Endothelial cell of umbilical vein (primary cell): ENCODE results near the gene OCA2. TPM values are rescaled to one million over a fixed set of nuclear protein-coding genes. Genes with fewer than 3 reads are reported as not detected.

ENCODE experiments used
- BruUV-seq: library from RNA; stranded (reverse); fragments of 400-500 nt; replicated peaks from 2 replicates; lab custom pipeline; 2021; lab: Mats Ljungman, UMichigan
- CTCF ChIA-PET: fragments of 300-600, 350-600 bp; sonication (Branson Sonifier 250); formaldehyde crosslinking; loops from one replicate; lab custom pipeline; 2021; ENCODE audit warnings: antibody characterized with exemption, inconsistent platforms; lab: Charles Lee
- POLR2A ChIA-PET: fragments of 300-600, 350-600 bp; sonication (Branson Sonifier 250); formaldehyde crosslinking; loops from one replicate; lab custom pipeline; 2021; ENCODE audit warnings: antibody characterized with exemption, inconsistent platforms; lab: Charles Lee
- DNase-seq: peaks from one replicate; pipeline ENCODE4 v3.0.0-alpha.2; 2011; ENCODE audit warnings: low read depth, low spot score
- FAIRE-seq: peaks from 2 replicates; lab custom pipeline; 2011; peaks lifted over from hg19 to GRCh38; lab: Jason Lieb, UNC
- H2AFZ ChIP-seq: 2 replicates; pipeline ENCODE4 v1.6.0; 2012; ENCODE audit warnings: low read depth, low read length, control low read depth, inconsistent platforms
- H3K27ac ChIP-seq: 2 replicates; pipeline ENCODE4 v1.5.1; 2011; ENCODE audit warnings: low read depth, mild to moderate bottlenecking, control low read depth, low read length, moderate library complexity; ENCODE audit not compliant: insufficient read depth
- H3K27me3 ChIP-seq, 2 experiments: 2 replicates each; pipeline versions ENCODE4 v1.6.0 to v1.6.1; 2011; ENCODE audit warnings: low read length in 2 of 2, mixed read lengths in 1 of 2; ENCODE audit not compliant: control insufficient read depth in 2 of 2, insufficient read depth in 2 of 2
- H3K36me3 ChIP-seq, 2 experiments: 2 replicates in 1 of 2; 3 replicates in 1 of 2; pipeline ENCODE4 v1.5.1; 2011; ENCODE audit warnings: low read length in 2 of 2, mild to moderate bottlenecking in 1 of 2, moderate library complexity in 1 of 2; ENCODE audit not compliant: control insufficient read depth in 2 of 2, insufficient read depth in 2 of 2; ENCODE audit errors: extremely low read depth in 1 of 2
- H3K4me1 ChIP-seq: 3 replicates; pipeline ENCODE4 v1.5.1; 2011; ENCODE audit warnings: mild to moderate bottlenecking, low read length; ENCODE audit not compliant: control insufficient read depth, insufficient read depth; ENCODE audit errors: extremely low read depth
- H3K4me2 ChIP-seq: 2 replicates; pipeline ENCODE4 v1.6.1; 2011; ENCODE audit warnings: low read length, control low read depth, mixed read lengths; ENCODE audit not compliant: insufficient read depth
- H3K4me3 ChIP-seq, 3 experiments: fragments of 200-600 bp in 1 of 3; sonication (generic), shearing (Covaris generic) in 1 of 3; replicated peaks in 1 of 3; 2 replicates each; pipeline ENCODE4 v1.5.1; 2011 to 2016; ENCODE audit warnings: control low read depth in 3 of 3, low read length in 3 of 3, mild to moderate bottlenecking in 2 of 3, inconsistent platforms in 1 of 3, low read depth in 1 of 3, moderate library complexity in 1 of 3; ENCODE audit not compliant: insufficient read depth in 1 of 3
- H3K79me2 ChIP-seq: 2 replicates; pipeline ENCODE4 v1.6.0; 2012; ENCODE audit warnings: low read length, inconsistent platforms; ENCODE audit not compliant: control insufficient read depth, insufficient read depth
- H3K9ac ChIP-seq: replicated peaks from 2 replicates; pipeline ENCODE3; 2011; ENCODE audit warnings: low read length, control low read depth; ENCODE audit not compliant: insufficient read depth; ENCODE audit errors: extremely low read depth
- H3K9me1 ChIP-seq: replicated peaks from 3 replicates; pipeline ENCODE4 v1.6.0; 2011; ENCODE audit warnings: mild to moderate bottlenecking, low read length; ENCODE audit not compliant: control insufficient read depth, insufficient read depth; ENCODE audit errors: extremely low read depth
- H3K9me3 ChIP-seq: replicated peaks from 2 replicates; pipeline ENCODE4 v1.5.1; 2012; ENCODE audit warnings: low read length, inconsistent platforms; ENCODE audit not compliant: control insufficient read depth, insufficient read depth
- H4K20me1 ChIP-seq: replicated peaks from 2 replicates; pipeline ENCODE3; 2011; ENCODE audit warnings: mild to moderate bottlenecking, low read length; ENCODE audit not compliant: control insufficient read depth, insufficient read depth; ENCODE audit errors: extremely low read depth
- CTCF ChIP-seq, 2 donors: IDR thresholded peaks; 1 replicate in 1 of 2; 2 replicates in 1 of 2; pipeline ENCODE4 v1.5.1; 2011; ENCODE audit warnings: low read length in 2 of 2, mild to moderate bottlenecking in 2 of 2, moderate library complexity in 2 of 2, control low read depth in 1 of 2, inconsistent platforms in 1 of 2, low read depth in 1 of 2; ENCODE audit not compliant: insufficient read depth in 1 of 2; ENCODE audit errors: extremely low read depth in 1 of 2
- EZH2 ChIP-seq: IDR thresholded peaks from 2 replicates; pipeline ENCODE4 v1.6.1; 2012; ENCODE audit warnings: borderline replicate concordance, low read depth, mild to moderate bottlenecking, moderate library complexity, low read length, inconsistent platforms; ENCODE audit not compliant: severe bottlenecking
- FOS ChIP-seq: IDR thresholded peaks from 2 replicates; pipeline ENCODE4 v1.6.1; 2011; ENCODE audit warnings: mild to moderate bottlenecking, low read length, moderate library complexity, borderline replicate concordance; ENCODE audit not compliant: insufficient read depth
- GATA2 ChIP-seq: IDR thresholded peaks from 2 replicates; pipeline ENCODE4 v1.7.0; 2011; ENCODE audit warnings: low read depth, mild to moderate bottlenecking, moderate library complexity, mixed read lengths, low read length; ENCODE audit not compliant: insufficient read length, insufficient read depth
- JUN ChIP-seq: IDR thresholded peaks from 2 replicates; pipeline ENCODE4 v1.6.1; 2011; ENCODE audit warnings: borderline replicate concordance, low read depth; ENCODE audit not compliant: insufficient read length, insufficient read depth
- MAX ChIP-seq: IDR thresholded peaks from 2 replicates; pipeline ENCODE4 v1.6.1; 2011; ENCODE audit not compliant: insufficient read depth, insufficient read length
- MYC ChIP-seq: IDR thresholded peaks from one replicate; pipeline ENCODE4 v1.6.1; 2011; ENCODE audit warnings: mild to moderate bottlenecking, low read depth, low read length
- POLR2A ChIP-seq: IDR thresholded peaks from 2 replicates; pipeline ENCODE4 v1.6.1; 2012; ENCODE audit warnings: low read depth, mild to moderate bottlenecking, control low read depth, low read length
- POLR2AphosphoS5 ChIP-seq: IDR thresholded peaks from 2 replicates; pipeline ENCODE4 v1.6.1; 2012; ENCODE audit warnings: low read depth, mild to moderate bottlenecking, control low read depth, low read length, moderate library complexity; ENCODE audit not compliant: insufficient read depth
- dilution Hi-C: fragments of 300-500 bp; cut with MboI; formaldehyde crosslinking; loops from one replicate; pipeline ENCODE4 v1.15.0; 2019; ENCODE audit warnings: low sequenced_read_pairs; ENCODE audit not compliant: extremely low pct_ligation_motif_present
- intact Hi-C: fragments of 100-400 bp; cut with micrococcal nuclease; formaldehyde crosslinking; loops from one replicate; pipeline ENCODE4 v1.10.0; 2022
- polyA plus RNA-seq, 4 experiments: library from polyadenylated mRNA; depleted of rRNA in 3 of 4; stranded (reverse) in 3 of 4; unstranded in 1 of 4; fragments of >200 nt; gene quantifications; 2 replicates each; pipeline versions ENCODE4 v1.2.1 to v1.2.3, GENCODE V29; 2011 to 2012; ENCODE audit warnings: missing spikeins in 1 of 4
- total RNA-seq: library from RNA; stranded (reverse); gene quantifications from 2 replicates; pipeline ENCODE4 v1.2.3, GENCODE V29; 2021

Gene OCA2
- total and polyA plus RNA-seq, 2 donors (not counting 3 experiments of a cell fraction or from before 2014, with no cell fraction given), result not detected

DNA sequence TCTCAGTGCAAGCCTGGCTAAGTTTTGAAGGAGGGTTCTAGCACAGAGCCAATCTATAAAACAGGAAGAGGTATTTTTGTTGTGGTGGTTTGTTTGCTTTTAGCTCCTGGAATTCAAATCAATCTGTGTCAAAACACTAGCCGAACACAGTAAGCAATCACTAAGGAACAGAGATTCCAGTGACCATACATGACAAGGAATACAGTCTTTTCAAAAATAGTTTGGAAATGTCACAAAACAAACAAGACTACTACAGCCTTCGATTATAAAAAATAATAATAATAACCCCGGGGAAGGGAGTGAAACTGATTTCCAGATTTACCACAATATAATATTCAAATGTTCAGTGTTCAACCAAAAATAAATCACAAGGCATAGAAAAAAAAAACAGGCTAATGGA, 166.5 kb downstream of the OCA2 start:
- Histone ChIP-seq H3K27me3 (no peaks in the 10 kb centered on the region), H3K4me3 (no peak overlapping the region), H3K9me3 (peaks cover 5% of the 10 kb centered on the region), H3K36me3 (no peaks in the 10 kb centered on the region), H3K4me2 (no peak overlapping the region), H3K9ac (no peak overlapping the region), H2AFZ (no peak overlapping the region), H3K4me1 (no peaks in the 10 kb centered on the region), H3K27ac (no peak overlapping the region), H3K9me1 (no peaks in the 10 kb centered on the region), H3K79me2 (no peaks in the 10 kb centered on the region), H4K20me1 (no peaks in the 10 kb centered on the region)
- TF ChIP-seq CTCF (IDR thresholded peaks at IDR 0.05; ENCODE audit: extremely low read depth in 1 of 2, insufficient read depth in 1 of 2, low read depth in 1 of 2, low read length in 2 of 2) (no peak), POLR2AphosphoS5 (no peak), EZH2 (no peak), POLR2A (no peak), FOS (no peak), MYC (no peak), MAX (no peak), JUN (no peak), GATA2 (no peak)
- FAIRE-seq (no peak), DNase-seq (no peak)
- CTCF ChIA-PET, result no interaction called here
- intact Hi-C loops (no loop called here), dilution Hi-C loops (no loop called here)
- no TSS peak for BruUV-seq
- POLR2A ChIA-PET, result no interaction called here
